ENCODE results near the gene ESRRA.

DNA sequence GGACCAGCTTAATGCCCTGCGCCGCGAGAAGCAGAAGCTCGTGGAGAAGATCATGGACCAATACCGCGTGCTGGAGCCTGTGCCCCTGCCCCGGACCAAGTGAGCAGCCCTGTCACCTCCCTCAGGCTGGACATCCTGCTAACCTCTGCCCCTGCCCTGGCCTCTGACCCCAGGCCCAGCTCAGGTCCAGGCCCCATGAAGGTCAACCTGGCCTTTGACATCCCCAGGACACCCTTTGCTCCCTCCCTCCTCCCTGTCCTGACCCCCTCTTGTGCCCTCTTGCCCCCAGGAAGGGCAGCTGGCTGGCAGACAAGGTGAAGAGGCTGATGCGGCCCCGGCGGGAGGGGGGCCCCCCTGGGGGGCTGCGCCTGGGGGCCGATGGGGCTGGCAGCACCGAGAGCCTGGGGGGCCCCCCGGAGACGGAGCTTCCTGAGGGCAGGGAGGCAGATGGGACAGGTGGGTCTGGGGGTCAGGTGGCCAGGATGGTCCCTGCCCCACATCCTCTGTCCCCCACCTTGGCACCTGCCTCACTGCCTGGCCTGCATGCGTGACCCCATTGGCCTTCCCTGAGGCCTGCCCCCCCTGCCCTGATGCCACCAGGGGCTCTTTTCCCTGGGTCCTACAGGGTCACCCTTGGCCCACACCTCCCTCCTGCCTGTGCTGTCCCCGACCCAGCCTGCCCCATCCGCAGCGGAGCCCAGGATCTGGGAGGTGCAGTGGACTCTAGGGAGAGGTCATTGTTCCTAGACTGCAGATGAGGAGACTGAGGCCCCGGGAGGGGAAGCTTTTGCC, 48.6 kb downstream of the ESRRA start:
- TF ChIP-seq HNRNPLL (IDR thresholded peaks at IDR 0.05; ENCODE audit: low read depth, low read length, poor library complexity, severe bottlenecking), result no peak
- TF ChIP-seq, protein P1, sequence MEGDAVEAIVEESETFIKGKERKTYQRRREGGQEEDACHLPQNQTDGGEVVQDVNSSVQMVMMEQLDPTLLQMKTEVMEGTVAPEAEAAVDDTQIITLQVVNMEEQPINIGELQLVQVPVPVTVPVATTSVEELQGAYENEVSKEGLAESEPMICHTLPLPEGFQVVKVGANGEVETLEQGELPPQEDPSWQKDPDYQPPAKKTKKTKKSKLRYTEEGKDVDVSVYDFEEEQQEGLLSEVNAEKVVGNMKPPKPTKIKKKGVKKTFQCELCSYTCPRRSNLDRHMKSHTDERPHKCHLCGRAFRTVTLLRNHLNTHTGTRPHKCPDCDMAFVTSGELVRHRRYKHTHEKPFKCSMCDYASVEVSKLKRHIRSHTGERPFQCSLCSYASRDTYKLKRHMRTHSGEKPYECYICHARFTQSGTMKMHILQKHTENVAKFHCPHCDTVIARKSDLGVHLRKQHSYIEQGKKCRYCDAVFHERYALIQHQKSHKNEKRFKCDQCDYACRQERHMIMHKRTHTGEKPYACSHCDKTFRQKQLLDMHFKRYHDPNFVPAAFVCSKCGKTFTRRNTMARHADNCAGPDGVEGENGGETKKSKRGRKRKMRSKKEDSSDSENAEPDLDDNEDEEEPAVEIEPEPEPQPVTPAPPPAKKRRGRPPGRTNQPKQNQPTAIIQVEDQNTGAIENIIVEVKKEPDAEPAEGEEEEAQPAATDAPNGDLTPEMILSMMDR (IDR thresholded peaks at IDR 0.05 in 2 of 3, conservative IDR thresholded peaks at IDR 0.05 in 1 of 3; ENCODE audit: insufficient read depth in 2 of 3, low read depth in 1 of 3, low read length in 3 of 3), result no peak
- no peak for TF ChIP-seq POLR2A (conservative IDR thresholded peaks at IDR 0.05)
- no peak for TF ChIP-seq MAZ (CRISPR knock-in tag; conservative IDR thresholded peaks at IDR 0.05 in 1 of 2, IDR thresholded peaks at IDR 0.05 in 1 of 2)
- TF ChIP-seq, protein P2, sequence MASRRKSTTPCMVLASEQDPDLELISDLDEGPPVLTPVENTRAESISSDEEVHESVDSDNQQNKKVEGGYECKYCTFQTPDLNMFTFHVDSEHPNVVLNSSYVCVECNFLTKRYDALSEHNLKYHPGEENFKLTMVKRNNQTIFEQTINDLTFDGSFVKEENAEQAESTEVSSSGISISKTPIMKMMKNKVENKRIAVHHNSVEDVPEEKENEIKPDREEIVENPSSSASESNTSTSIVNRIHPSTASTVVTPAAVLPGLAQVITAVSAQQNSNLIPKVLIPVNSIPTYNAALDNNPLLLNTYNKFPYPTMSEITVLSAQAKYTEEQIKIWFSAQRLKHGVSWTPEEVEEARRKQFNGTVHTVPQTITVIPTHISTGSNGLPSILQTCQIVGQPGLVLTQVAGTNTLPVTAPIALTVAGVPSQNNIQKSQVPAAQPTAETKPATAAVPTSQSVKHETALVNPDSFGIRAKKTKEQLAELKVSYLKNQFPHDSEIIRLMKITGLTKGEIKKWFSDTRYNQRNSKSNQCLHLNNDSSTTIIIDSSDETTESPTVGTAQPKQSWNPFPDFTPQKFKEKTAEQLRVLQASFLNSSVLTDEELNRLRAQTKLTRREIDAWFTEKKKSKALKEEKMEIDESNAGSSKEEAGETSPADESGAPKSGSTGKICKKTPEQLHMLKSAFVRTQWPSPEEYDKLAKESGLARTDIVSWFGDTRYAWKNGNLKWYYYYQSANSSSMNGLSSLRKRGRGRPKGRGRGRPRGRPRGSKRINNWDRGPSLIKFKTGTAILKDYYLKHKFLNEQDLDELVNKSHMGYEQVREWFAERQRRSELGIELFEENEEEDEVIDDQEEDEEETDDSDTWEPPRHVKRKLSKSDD (conservative IDR thresholded peaks at IDR 0.05; ENCODE audit: low read length), result no peak
- no peak for TF ChIP-seq SP1 (CRISPR knock-in tag; IDR thresholded peaks at IDR 0.05)
- no peak for TF ChIP-seq EP300 (IDR thresholded peaks at IDR 0.05; ENCODE audit: low read length)
- no peak for TF ChIP-seq GABPA (tag; conservative IDR thresholded peaks at IDR 0.05; ENCODE audit: low read depth)
